HG02798 (cell line): ENCODE measurements around the gene EEF1A2.
A peak's percentile ranks its signal among the peaks of the same experiment; 100 is the strongest.
"Not testable (repeated sequence)": the region's sequence is repeated elsewhere in the genome, so short reads cannot be mapped to it uniquely, and the experiment has no call there.

Experiments
- ATAC-seq: cut with Tn5 transposase; IDR thresholded peaks from one replicate; pipeline ENCODE4 v1.9.1; 2021; ENCODE audit warnings: mild to moderate bottlenecking; ENCODE audit not compliant: unreplicated experiment, poor library complexity

Gene EEF1A2

GRCh38 chr20:63521602-63522001 lies 22.7 kb upstream of the EEF1A2 start:
- no peak for ATAC-seq

- peak; percentile 41 for ATAC-seq
Measured at GRCh38 chr20:63520934-63521601, 22.2 kb upstream of the EEF1A2 start.

- peak; percentile 87 for ATAC-seq
Measured at GRCh38 chr20:63520504-63520933, 21.6 kb upstream of the EEF1A2 start, which contains the start of gene PPDPF. Gene PPDPF, plus strand, starts transcription at chr20:63520765. Its CDS starts 544 bp downstream, at chr20:63521309.

GRCh38 chr20:63519668-63520503 lies 21.0 kb upstream of the EEF1A2 start:
- peak; percentile 34 for ATAC-seq

- no peak for ATAC-seq
Measured at GRCh38 chr20:63518946-63519667, 20.2 kb upstream of the EEF1A2 start.

- no peak for ATAC-seq
Measured at GRCh38 chr20:63518351-63518861, 19.5 kb upstream of the EEF1A2 start.

- no peak for ATAC-seq
Measured at GRCh38 chr20:63517376-63518309, 18.8 kb upstream of the EEF1A2 start.

GRCh38 chr20:63514520-63514919 lies 15.6 kb upstream of the EEF1A2 start:
- not testable (repeated sequence) for ATAC-seq

- no peak for ATAC-seq
Measured at GRCh38 chr20:63513207-63513606, 14.3 kb upstream of the EEF1A2 start.

GRCh38 chr20:63509088-63509564 lies 10.2 kb upstream of the EEF1A2 start:
- no peak for ATAC-seq

- no peak for ATAC-seq
Measured at GRCh38 chr20:63508072-63508768, 9.3 kb upstream of the EEF1A2 start.

GRCh38 chr20:63507083-63507743 lies 8.3 kb upstream of the EEF1A2 start:
- no peak for ATAC-seq

- ATAC-seq, result no peak
Measured at GRCh38 chr20:63505723-63506122, 6.8 kb upstream of the EEF1A2 start.

- no peak for ATAC-seq
Measured at GRCh38 chr20:63505281-63505680, 6.4 kb upstream of the EEF1A2 start.

GRCh38 chr20:63504642-63505041 lies 5.8 kb upstream of the EEF1A2 start:
- no peak for ATAC-seq

GRCh38 chr20:63503524-63503923 lies 4.6 kb upstream of the EEF1A2 start:
- ATAC-seq, result no peak

GRCh38 chr20:63502671-63503172 lies 3.8 kb upstream of the EEF1A2 start:
- ATAC-seq, result no peak
